Endothelial cell of umbilical vein (primary cell): ENCODE data around the gene RABL6. TPM values are rescaled to one million over a fixed set of nuclear protein-coding genes. Genes with fewer than 3 reads are reported as not detected.

Source experiments
- BruUV-seq: library from RNA; stranded (reverse); fragments of 400-500 nt; replicated peaks from 2 replicates; lab custom pipeline; 2021; lab: Mats Ljungman, UMichigan
- CTCF ChIA-PET: fragments of 300-600, 350-600 bp; sonication (Branson Sonifier 250); formaldehyde crosslinking; loops from one replicate; lab custom pipeline; 2021; ENCODE audit warnings: antibody characterized with exemption, inconsistent platforms; lab: Charles Lee
- POLR2A ChIA-PET: fragments of 300-600, 350-600 bp; sonication (Branson Sonifier 250); formaldehyde crosslinking; loops from one replicate; lab custom pipeline; 2021; ENCODE audit warnings: antibody characterized with exemption, inconsistent platforms; lab: Charles Lee
- DNase-seq: peaks from one replicate; pipeline ENCODE4 v3.0.0-alpha.2; 2011; ENCODE audit warnings: low read depth, low spot score
- FAIRE-seq: peaks from 2 replicates; lab custom pipeline; 2011; peaks lifted over from hg19 to GRCh38; lab: Jason Lieb, UNC
- H2AFZ ChIP-seq: 2 replicates; pipeline ENCODE4 v1.6.0; 2012; ENCODE audit warnings: low read depth, low read length, control low read depth, inconsistent platforms
- H3K27ac ChIP-seq: 2 replicates; pipeline ENCODE4 v1.5.1; 2011; ENCODE audit warnings: low read depth, mild to moderate bottlenecking, control low read depth, low read length, moderate library complexity; ENCODE audit not compliant: insufficient read depth
- H3K27me3 ChIP-seq, 2 experiments: 2 replicates each; pipeline versions ENCODE4 v1.6.0 to v1.6.1; 2011; ENCODE audit warnings: low read length in 2 of 2, mixed read lengths in 1 of 2; ENCODE audit not compliant: control insufficient read depth in 2 of 2, insufficient read depth in 2 of 2
- H3K36me3 ChIP-seq, 2 experiments: 2 replicates in 1 of 2; 3 replicates in 1 of 2; pipeline ENCODE4 v1.5.1; 2011; ENCODE audit warnings: low read length in 2 of 2, mild to moderate bottlenecking in 1 of 2, moderate library complexity in 1 of 2; ENCODE audit not compliant: control insufficient read depth in 2 of 2, insufficient read depth in 2 of 2; ENCODE audit errors: extremely low read depth in 1 of 2
- H3K4me1 ChIP-seq: 3 replicates; pipeline ENCODE4 v1.5.1; 2011; ENCODE audit warnings: mild to moderate bottlenecking, low read length; ENCODE audit not compliant: control insufficient read depth, insufficient read depth; ENCODE audit errors: extremely low read depth
- H3K4me2 ChIP-seq: 2 replicates; pipeline ENCODE4 v1.6.1; 2011; ENCODE audit warnings: low read length, control low read depth, mixed read lengths; ENCODE audit not compliant: insufficient read depth
- H3K4me3 ChIP-seq, 3 experiments: fragments of 200-600 bp in 1 of 3; sonication (generic), shearing (Covaris generic) in 1 of 3; replicated peaks in 1 of 3; 2 replicates each; pipeline ENCODE4 v1.5.1; 2011 to 2016; ENCODE audit warnings: control low read depth in 3 of 3, low read length in 3 of 3, mild to moderate bottlenecking in 2 of 3, inconsistent platforms in 1 of 3, low read depth in 1 of 3, moderate library complexity in 1 of 3; ENCODE audit not compliant: insufficient read depth in 1 of 3
- H3K79me2 ChIP-seq: 2 replicates; pipeline ENCODE4 v1.6.0; 2012; ENCODE audit warnings: low read length, inconsistent platforms; ENCODE audit not compliant: control insufficient read depth, insufficient read depth
- H3K9ac ChIP-seq: replicated peaks from 2 replicates; pipeline ENCODE3; 2011; ENCODE audit warnings: low read length, control low read depth; ENCODE audit not compliant: insufficient read depth; ENCODE audit errors: extremely low read depth
- H3K9me1 ChIP-seq: replicated peaks from 3 replicates; pipeline ENCODE4 v1.6.0; 2011; ENCODE audit warnings: mild to moderate bottlenecking, low read length; ENCODE audit not compliant: control insufficient read depth, insufficient read depth; ENCODE audit errors: extremely low read depth
- H3K9me3 ChIP-seq: replicated peaks from 2 replicates; pipeline ENCODE4 v1.5.1; 2012; ENCODE audit warnings: low read length, inconsistent platforms; ENCODE audit not compliant: control insufficient read depth, insufficient read depth
- H4K20me1 ChIP-seq: replicated peaks from 2 replicates; pipeline ENCODE3; 2011; ENCODE audit warnings: mild to moderate bottlenecking, low read length; ENCODE audit not compliant: control insufficient read depth, insufficient read depth; ENCODE audit errors: extremely low read depth
- EZH2 ChIP-seq: IDR thresholded peaks from 2 replicates; pipeline ENCODE4 v1.6.1; 2012; ENCODE audit warnings: borderline replicate concordance, low read depth, mild to moderate bottlenecking, moderate library complexity, low read length, inconsistent platforms; ENCODE audit not compliant: severe bottlenecking
- FOS ChIP-seq: IDR thresholded peaks from 2 replicates; pipeline ENCODE4 v1.6.1; 2011; ENCODE audit warnings: mild to moderate bottlenecking, low read length, moderate library complexity, borderline replicate concordance; ENCODE audit not compliant: insufficient read depth
- JUN ChIP-seq: IDR thresholded peaks from 2 replicates; pipeline ENCODE4 v1.6.1; 2011; ENCODE audit warnings: borderline replicate concordance, low read depth; ENCODE audit not compliant: insufficient read length, insufficient read depth
- MAX ChIP-seq: IDR thresholded peaks from 2 replicates; pipeline ENCODE4 v1.6.1; 2011; ENCODE audit not compliant: insufficient read depth, insufficient read length
- MYC ChIP-seq: IDR thresholded peaks from one replicate; pipeline ENCODE4 v1.6.1; 2011; ENCODE audit warnings: mild to moderate bottlenecking, low read depth, low read length
- dilution Hi-C: fragments of 300-500 bp; cut with MboI; formaldehyde crosslinking; loops from one replicate; pipeline ENCODE4 v1.15.0; 2019; ENCODE audit warnings: low sequenced_read_pairs; ENCODE audit not compliant: extremely low pct_ligation_motif_present
- intact Hi-C: fragments of 100-400 bp; cut with micrococcal nuclease; formaldehyde crosslinking; loops from one replicate; pipeline ENCODE4 v1.10.0; 2022
- polyA plus RNA-seq, 4 experiments: library from polyadenylated mRNA; depleted of rRNA in 3 of 4; stranded (reverse) in 3 of 4; unstranded in 1 of 4; fragments of >200 nt; gene quantifications; 2 replicates each; pipeline versions ENCODE4 v1.2.1 to v1.2.3, GENCODE V29; 2011 to 2012; ENCODE audit warnings: missing spikeins in 1 of 4
- total RNA-seq: library from RNA; stranded (reverse); gene quantifications from 2 replicates; pipeline ENCODE4 v1.2.3, GENCODE V29; 2021

The RABL6 gene
- total and polyA plus RNA-seq, 2 donors (not counting 3 experiments of a cell fraction or from before 2014, with no cell fraction given): 60.8 to 112 TPM

GRCh38 chr9:136820971-136821825 lies 13.4 kb downstream of the RABL6 start:
- dilution Hi-C loops (loop anchor here (25.0 kb wide), 1 partner anchor 116 kb away; the partner anchor contains the start of genes C8G and FBXW5), intact Hi-C loops (no loop called here)
- peak overlapping the region in 2 of 3 experiments; percentile 2 to 36 for H3K4me3 ChIP-seq
- TF ChIP-seq MAX (no peak), EZH2 (no peak), FOS (no peak), MYC (no peak), JUN (no peak)
- peaks cover 2 to 18% of the 10 kb centered on the region in 2 experiments for H3K36me3 ChIP-seq
- H3K9ac ChIP-seq: peak overlapping the region; percentile 38
- no peaks in the 10 kb centered on the region for H4K20me1 ChIP-seq
- no TSS peak for BruUV-seq
- no peaks in the 10 kb centered on the region for H3K27me3 ChIP-seq
- ChIA-PET CTCF (interaction anchor here (1.0 to 3.8 kb wide), 5 partner anchors 19 to 214 kb away, joined by 3 to 17 read pairs (median 3); partner anchors contain the start of gene AJM1), POLR2A (interaction anchor here (1.0 kb wide), 1 partner anchor 13 kb away, joined by 7 read pairs; the partner anchor contains the start of gene RABL6)
- H3K4me1 ChIP-seq: peaks cover 6% of the 10 kb centered on the region
- DNase-seq (peak; percentile 51), FAIRE-seq (peak; percentile 28)
- peak overlapping the region; percentile 36 for H2AFZ ChIP-seq
- no peaks in the 10 kb centered on the region for H3K9me3 ChIP-seq
- H3K79me2 ChIP-seq: peaks cover 13% of the 10 kb centered on the region
- no peaks in the 10 kb centered on the region for H3K9me1 ChIP-seq
- H3K4me2 ChIP-seq: peak overlapping the region; percentile 26
- H3K27ac ChIP-seq: no peak overlapping the region
